Endothelial cell of umbilical vein (primary cell): ENCODE measurements around the gene MICA.

Source experiments
- CTCF ChIP-seq, 2 donors: IDR thresholded peaks; 1 replicate in 1 of 2; 2 replicates in 1 of 2; pipeline ENCODE4 v1.5.1; 2011; ENCODE audit warnings: low read length in 2 of 2, mild to moderate bottlenecking in 2 of 2, moderate library complexity in 2 of 2, control low read depth in 1 of 2, inconsistent platforms in 1 of 2, low read depth in 1 of 2; ENCODE audit not compliant: insufficient read depth in 1 of 2; ENCODE audit errors: extremely low read depth in 1 of 2
- EZH2 ChIP-seq: IDR thresholded peaks from 2 replicates; pipeline ENCODE4 v1.6.1; 2012; ENCODE audit warnings: borderline replicate concordance, low read depth, mild to moderate bottlenecking, moderate library complexity, low read length, inconsistent platforms; ENCODE audit not compliant: severe bottlenecking
- FOS ChIP-seq: IDR thresholded peaks from 2 replicates; pipeline ENCODE4 v1.6.1; 2011; ENCODE audit warnings: mild to moderate bottlenecking, low read length, moderate library complexity, borderline replicate concordance; ENCODE audit not compliant: insufficient read depth
- MAX ChIP-seq: IDR thresholded peaks from 2 replicates; pipeline ENCODE4 v1.6.1; 2011; ENCODE audit not compliant: insufficient read depth, insufficient read length
- MYC ChIP-seq: IDR thresholded peaks from one replicate; pipeline ENCODE4 v1.6.1; 2011; ENCODE audit warnings: mild to moderate bottlenecking, low read depth, low read length
- POLR2A ChIP-seq: IDR thresholded peaks from 2 replicates; pipeline ENCODE4 v1.6.1; 2012; ENCODE audit warnings: low read depth, mild to moderate bottlenecking, control low read depth, low read length
- POLR2AphosphoS5 ChIP-seq: IDR thresholded peaks from 2 replicates; pipeline ENCODE4 v1.6.1; 2012; ENCODE audit warnings: low read depth, mild to moderate bottlenecking, control low read depth, low read length, moderate library complexity; ENCODE audit not compliant: insufficient read depth

GRCh38 chr6:31426395-31427354 is 23.3 kb downstream of the MICA start:
- no peak for TF ChIP-seq EZH2
- no peak for TF ChIP-seq CTCF (IDR thresholded peaks at IDR 0.05; ENCODE audit: extremely low read depth in 1 of 2, insufficient read depth in 1 of 2, low read depth in 1 of 2, low read length in 2 of 2)
- no peak for TF ChIP-seq POLR2A
- TF ChIP-seq MYC, result no peak
- no peak for TF ChIP-seq POLR2AphosphoS5
- TF ChIP-seq MAX, result no peak
- no peak for TF ChIP-seq FOS
